Measurements from ENCODE around the gene HSPA13.
"Not testable (repeated sequence)": the region's sequence is repeated elsewhere in the genome, so short reads cannot be mapped to it uniquely, and the experiment has no call there.

The HSPA13 gene, protein sequence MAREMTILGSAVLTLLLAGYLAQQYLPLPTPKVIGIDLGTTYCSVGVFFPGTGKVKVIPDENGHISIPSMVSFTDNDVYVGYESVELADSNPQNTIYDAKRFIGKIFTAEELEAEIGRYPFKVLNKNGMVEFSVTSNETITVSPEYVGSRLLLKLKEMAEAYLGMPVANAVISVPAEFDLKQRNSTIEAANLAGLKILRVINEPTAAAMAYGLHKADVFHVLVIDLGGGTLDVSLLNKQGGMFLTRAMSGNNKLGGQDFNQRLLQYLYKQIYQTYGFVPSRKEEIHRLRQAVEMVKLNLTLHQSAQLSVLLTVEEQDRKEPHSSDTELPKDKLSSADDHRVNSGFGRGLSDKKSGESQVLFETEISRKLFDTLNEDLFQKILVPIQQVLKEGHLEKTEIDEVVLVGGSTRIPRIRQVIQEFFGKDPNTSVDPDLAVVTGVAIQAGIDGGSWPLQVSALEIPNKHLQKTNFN

GRCh38 chr21:14382835-14383595, at the start of gene HSPA13:
TSS of gene HSPA13 (minus strand) at chr21:14383146. CDS start at chr21:14383119, 27 bp downstream.
- in situ Hi-C loops (cut with HindIII; ENCODE audit: low sequenced_read_pairs): no loop called here

- in situ Hi-C loops (cut with HindIII; ENCODE audit: low sequenced_read_pairs): no loop called here
Measured at GRCh38 chr21:14418920-14419319, 36.0 kb upstream of the HSPA13 start.

GRCh38 chr21:14414932-14415508, 32.1 kb upstream of the HSPA13 start:
- in situ Hi-C loops (cut with HindIII; ENCODE audit: low sequenced_read_pairs): no loop called here

DNA sequence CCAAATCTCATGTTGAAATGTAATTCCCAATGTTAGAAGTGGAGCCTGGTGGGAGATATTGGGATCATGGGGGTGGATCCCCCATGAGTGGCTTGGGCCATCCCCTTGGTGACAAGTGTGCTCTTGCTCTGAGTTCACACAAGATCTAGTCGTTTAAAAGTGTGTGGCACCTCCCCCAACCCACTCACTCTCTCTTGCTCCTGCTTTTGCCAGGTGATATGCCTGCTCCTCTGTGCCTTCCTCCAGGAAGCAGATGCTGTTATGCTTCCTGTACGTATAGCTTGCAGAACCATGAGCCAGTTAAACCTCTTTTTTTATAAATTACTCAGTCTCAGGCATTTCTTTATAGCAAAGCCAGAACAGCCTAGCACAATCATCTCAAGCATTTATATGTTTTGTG, 23.0 kb upstream of the HSPA13 start:
- in situ Hi-C loops (cut with HindIII; ENCODE audit: low sequenced_read_pairs): no loop called here

DNA sequence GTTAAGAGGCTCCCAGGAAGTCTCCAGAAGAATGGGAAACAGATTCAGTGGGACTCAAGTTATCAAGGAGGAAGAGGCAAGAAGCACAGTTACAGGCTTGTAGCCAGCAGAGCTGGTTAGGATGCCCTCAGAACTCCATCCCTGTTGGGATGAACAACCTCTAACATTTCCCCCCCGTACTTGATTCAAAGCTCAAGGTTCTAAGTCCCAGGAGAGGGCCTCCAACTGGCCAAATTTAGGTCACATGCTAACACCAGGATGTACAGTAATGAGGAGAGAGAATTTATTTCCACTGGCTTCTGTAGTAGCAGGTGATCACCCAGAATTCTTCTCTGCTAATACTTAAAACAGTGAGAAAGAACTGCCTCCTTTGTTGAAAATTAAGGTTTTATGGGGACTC, 22.3 kb upstream of the HSPA13 start:
- in situ Hi-C loops (cut with HindIII; ENCODE audit: low sequenced_read_pairs): no loop called here

- in situ Hi-C loops (cut with HindIII; ENCODE audit: low sequenced_read_pairs): no loop called here
Measured at GRCh38 chr21:14403681-14404318, 20.9 kb upstream of the HSPA13 start.

DNA sequence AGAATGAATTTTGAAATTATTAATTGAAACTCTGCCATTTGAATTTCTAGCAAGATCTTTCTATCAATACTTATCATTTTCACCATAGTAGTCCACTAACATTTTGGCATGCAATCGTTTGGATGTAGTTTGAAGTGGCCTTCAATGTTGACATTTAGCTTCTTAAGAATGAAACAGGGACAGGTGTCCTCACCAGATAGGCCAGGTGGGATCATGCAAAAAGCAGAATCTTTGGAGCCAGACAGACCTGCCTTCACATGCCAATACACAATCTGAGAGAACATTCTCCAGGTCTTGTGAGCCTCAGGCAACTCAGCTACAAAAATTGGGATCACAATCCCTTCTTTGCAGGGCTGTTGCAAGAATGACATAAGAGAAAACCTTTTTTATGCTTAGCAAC, 18.3 kb upstream of the HSPA13 start:
- in situ Hi-C loops (cut with HindIII; ENCODE audit: low sequenced_read_pairs): no loop called here

DNA sequence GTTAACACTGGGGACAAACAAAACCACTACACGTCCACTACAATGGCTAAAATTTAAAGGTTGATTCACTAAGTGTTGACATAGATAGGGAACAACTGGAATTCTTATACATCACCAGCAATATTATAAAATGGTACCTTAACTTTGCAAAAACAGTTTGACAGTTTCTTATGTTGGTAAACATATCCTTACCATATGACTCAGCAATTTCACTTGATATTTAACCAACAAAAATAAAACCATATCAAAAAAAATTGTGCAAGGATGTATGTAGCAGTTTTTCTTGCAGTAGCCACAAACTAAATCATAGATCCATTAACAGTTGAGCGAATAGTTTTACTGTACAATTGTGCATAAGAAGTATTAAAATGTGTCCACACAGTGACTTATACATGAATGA, 5.3 kb upstream of the HSPA13 start:
- in situ Hi-C loops (cut with HindIII; ENCODE audit: low sequenced_read_pairs): no loop called here

GRCh38 chr21:14384453-14384852, 1.5 kb upstream of the HSPA13 start:
- in situ Hi-C loops (cut with HindIII; ENCODE audit: low sequenced_read_pairs): no loop called here

GRCh38 chr21:14383596-14384180, 742 bp upstream of the HSPA13 start:
- in situ Hi-C loops (cut with HindIII; ENCODE audit: low sequenced_read_pairs): no loop called here

DNA sequence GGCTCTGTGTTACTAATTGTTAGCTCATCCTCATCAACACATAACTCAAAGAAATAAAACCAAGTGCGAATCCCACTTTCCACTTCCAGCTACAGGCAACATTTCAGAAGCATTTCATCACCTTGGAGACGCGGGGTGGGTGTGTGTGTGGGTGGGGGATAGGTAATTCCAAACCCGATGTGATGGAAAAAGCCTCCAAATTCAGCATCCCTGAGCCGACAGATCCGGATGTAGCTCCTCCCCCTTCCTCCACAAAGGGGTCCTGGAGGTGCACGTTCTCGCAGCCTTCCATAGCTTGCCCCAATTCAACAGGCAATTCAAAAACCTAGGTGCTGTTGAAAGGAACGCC, 486 bp downstream of the HSPA13 start:
- in situ Hi-C loops (cut with HindIII; ENCODE audit: low sequenced_read_pairs): no loop called here

GRCh38 chr21:14376854-14377253, 6.1 kb downstream of the HSPA13 start:
- in situ Hi-C loops (cut with HindIII; ENCODE audit: low sequenced_read_pairs): no loop called here

- in situ Hi-C loops (cut with HindIII; ENCODE audit: low sequenced_read_pairs): no loop called here
Measured at GRCh38 chr21:14366998-14367397, 15.9 kb downstream of the HSPA13 start.

GRCh38 chr21:14361958-14362357, 21.0 kb downstream of the HSPA13 start:
- in situ Hi-C loops (cut with HindIII; ENCODE audit: low sequenced_read_pairs): no loop called here

- in situ Hi-C loops (cut with HindIII; ENCODE audit: low sequenced_read_pairs): no loop called here
Measured at GRCh38 chr21:14358775-14359174, 24.2 kb downstream of the HSPA13 start.

GRCh38 chr21:14356746-14357145, 26.2 kb downstream of the HSPA13 start:
- in situ Hi-C loops (cut with HindIII; ENCODE audit: low sequenced_read_pairs): no loop called here

DNA sequence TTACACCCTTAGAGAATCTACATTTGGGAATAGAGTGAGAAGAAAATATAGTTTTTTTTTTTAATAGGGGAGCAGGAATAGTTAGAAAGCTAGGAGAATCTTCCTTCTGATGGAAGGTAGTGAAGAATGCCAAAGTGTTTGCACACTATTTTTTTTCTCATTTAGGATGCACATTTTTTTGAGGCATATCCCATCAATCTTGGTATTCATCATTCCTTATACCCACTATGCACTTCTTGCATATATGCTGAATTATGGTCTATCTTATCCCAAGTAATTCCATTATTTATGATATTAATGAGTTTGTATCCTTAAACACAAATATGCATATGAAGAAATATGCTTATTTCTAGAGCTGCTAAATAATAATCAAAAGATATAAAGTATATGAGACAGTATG, 28.4 kb downstream of the HSPA13 start:
- in situ Hi-C loops (cut with HindIII; ENCODE audit: low sequenced_read_pairs): no loop called here

DNA sequence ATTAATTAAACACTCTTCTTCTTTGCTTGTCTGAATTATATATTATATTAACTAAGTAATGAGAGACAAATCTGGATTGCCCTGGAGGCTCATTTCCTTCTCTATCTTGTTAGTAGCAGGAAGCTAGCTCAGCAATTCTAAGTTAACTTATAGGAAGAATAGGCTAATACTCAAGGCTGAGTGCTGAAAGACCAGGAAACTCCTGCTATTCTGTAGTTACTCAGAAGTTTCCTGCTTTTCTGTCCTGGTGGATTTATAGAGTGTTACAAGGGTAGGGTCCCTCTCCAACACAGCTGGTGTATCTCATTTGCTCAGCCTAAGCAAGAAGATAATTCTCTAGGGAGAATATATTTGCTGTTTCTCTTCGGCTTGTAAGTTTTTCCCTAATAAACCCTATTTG, 29.2 kb downstream of the HSPA13 start:
- in situ Hi-C loops (cut with HindIII; ENCODE audit: low sequenced_read_pairs): no loop called here

DNA sequence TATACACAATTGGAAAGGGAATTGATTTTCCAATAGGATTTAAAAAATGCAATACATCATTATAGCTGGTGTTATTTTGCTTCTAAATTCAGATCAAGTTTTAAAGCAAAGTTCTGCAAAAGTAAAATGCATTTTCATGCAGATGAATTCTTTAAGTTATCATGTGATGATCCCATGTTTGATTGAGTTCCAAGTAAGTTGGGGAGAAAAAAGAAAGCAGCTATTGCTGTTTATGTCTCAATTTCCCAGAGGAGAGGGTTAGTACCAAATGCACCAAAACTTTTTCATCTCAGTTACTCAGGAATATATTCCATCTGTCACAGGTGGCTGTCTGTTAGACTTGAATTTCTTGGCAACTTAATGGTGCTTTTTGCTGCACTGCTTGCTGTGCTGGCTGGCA, 29.7 kb downstream of the HSPA13 start:
- in situ Hi-C loops (cut with HindIII; ENCODE audit: low sequenced_read_pairs): no loop called here

DNA sequence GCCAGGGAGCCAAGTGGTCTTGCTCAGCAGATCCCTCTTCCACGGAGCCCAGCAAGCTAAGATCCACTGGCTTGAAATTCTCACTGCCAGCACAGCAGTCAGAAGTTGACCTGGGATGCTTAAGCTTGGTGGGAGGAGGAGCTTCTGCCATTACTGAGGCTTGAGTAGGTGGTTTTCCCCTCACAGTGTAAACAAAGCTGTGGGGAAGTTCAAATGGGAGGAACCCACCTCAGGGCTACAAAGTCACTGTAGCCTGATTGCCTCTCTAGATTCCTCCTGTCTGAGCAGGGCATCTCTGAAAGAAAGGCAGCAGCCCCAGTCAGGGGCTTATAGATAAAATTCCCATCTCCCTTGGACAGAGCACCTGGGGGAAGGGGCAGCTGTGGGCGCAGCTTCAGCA, 55.6 kb downstream of the HSPA13 start:
- in situ Hi-C loops (cut with HindIII; ENCODE audit: low sequenced_read_pairs): not testable (repeated sequence)

GRCh38 chr21:14325595-14325994, 57.4 kb downstream of the HSPA13 start:
- in situ Hi-C loops (cut with HindIII; ENCODE audit: low sequenced_read_pairs): no loop called here
